ENCODE measurements around the gene ZNF180.
A peak's percentile ranks its signal among the peaks of the same experiment; 100 is the strongest.
"Not testable (repeated sequence)": the region's sequence is repeated elsewhere in the genome, so short reads cannot be mapped to it uniquely, and the experiment has no call there.

Gene ZNF180

GRCh38 chr19:44499962-44500949, at the start of gene ZNF180:
ZNF180 (minus strand) TSS chr19:44500522; CDS start chr19:44497334, 3,188 bp downstream.
- peak; percentile 80 for DNase-seq

- DNase-seq: no peak
Observed at GRCh38 chr19:44549507-44549906, 49.2 kb upstream of the ZNF180 start.

- DNase-seq: no peak
Observed at GRCh38 chr19:44548736-44549135, 48.4 kb upstream of the ZNF180 start.

GRCh38 chr19:44544031-44544430, 43.7 kb upstream of the ZNF180 start:
- no peak for DNase-seq

- no peak for DNase-seq
Observed at GRCh38 chr19:44542671-44543070, 42.3 kb upstream of the ZNF180 start.

- DNase-seq: no peak
Observed at GRCh38 chr19:44540736-44541135, 40.4 kb upstream of the ZNF180 start.

GRCh38 chr19:44539991-44540390, 39.7 kb upstream of the ZNF180 start:
- DNase-seq: no peak

- DNase-seq: no peak
Observed at GRCh38 chr19:44539236-44539826, 39.0 kb upstream of the ZNF180 start.

- not testable (repeated sequence) for DNase-seq
Observed at GRCh38 chr19:44535361-44535760, 35.0 kb upstream of the ZNF180 start.

- DNase-seq: no peak
Observed at GRCh38 chr19:44532819-44533218, 32.5 kb upstream of the ZNF180 start.

- DNase-seq: no peak
Observed at GRCh38 chr19:44530777-44531176, 30.5 kb upstream of the ZNF180 start.

GRCh38 chr19:44529536-44529935, 29.2 kb upstream of the ZNF180 start, which contains the start of gene CEACAM20:
CEACAM20 (minus strand) TSS chr19:44529675; CDS start chr19:44529509, 166 bp downstream.
- no peak for DNase-seq

GRCh38 chr19:44527554-44527953, 27.2 kb upstream of the ZNF180 start:
- no peak for DNase-seq

- no peak for DNase-seq
Observed at GRCh38 chr19:44525721-44526430, 25.6 kb upstream of the ZNF180 start.

GRCh38 chr19:44521370-44521769, 21.0 kb upstream of the ZNF180 start:
- no peak for DNase-seq

- DNase-seq: no peak
Observed at GRCh38 chr19:44517146-44517545, 16.8 kb upstream of the ZNF180 start.

- DNase-seq: no peak
Observed at GRCh38 chr19:44515907-44516306, 15.6 kb upstream of the ZNF180 start.

GRCh38 chr19:44515031-44515430, 14.7 kb upstream of the ZNF180 start:
- no peak for DNase-seq

- DNase-seq: peak; percentile 32
Observed at GRCh38 chr19:44512326-44513298, 12.3 kb upstream of the ZNF180 start.

GRCh38 chr19:44509478-44509877, 9.2 kb upstream of the ZNF180 start:
- no peak for DNase-seq

GRCh38 chr19:44499559-44499958, 763 bp downstream of the ZNF180 start:
- DNase-seq: no peak

- no peak for DNase-seq
Observed at GRCh38 chr19:44498988-44499387, 1.3 kb downstream of the ZNF180 start.
